NCI-H1694 treated with DMSO at 0.1 percent for 48 hours (cell line): ENCODE results near the gene PPP1R36.
"Not testable (repeated sequence)": the region's sequence is repeated elsewhere in the genome, so short reads cannot be mapped to it uniquely, and the experiment has no call there.

Experiments used
- DNase-seq: peaks from one replicate; lab custom pipeline; 2025; lab: John Stamatoyannopoulos, UW

The PPP1R36 gene

DNA sequence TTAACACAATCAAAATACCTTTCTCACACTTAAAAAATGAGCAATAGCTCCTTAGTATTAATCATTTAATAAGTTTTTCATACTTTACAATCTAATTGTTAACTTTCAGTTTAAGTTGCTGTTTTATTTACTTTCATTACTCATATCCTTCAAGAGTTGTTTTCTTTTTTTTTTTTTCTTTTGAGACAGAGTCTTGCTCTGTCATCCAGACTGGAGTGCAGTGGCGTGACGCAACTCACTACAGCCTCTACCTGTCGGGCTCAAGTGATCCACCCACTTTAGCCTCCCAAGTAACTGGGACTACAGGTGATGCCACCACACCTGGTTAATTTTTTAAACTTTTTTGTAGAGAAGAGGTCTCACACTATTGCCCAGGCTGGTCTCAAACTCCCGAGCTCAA lies 29.1 kb upstream of the PPP1R36 start:
- no peak for DNase-seq

GRCh38 chr14:64522591-64523355 lies 27.0 kb upstream of the PPP1R36 start:
- no peak for DNase-seq

DNA sequence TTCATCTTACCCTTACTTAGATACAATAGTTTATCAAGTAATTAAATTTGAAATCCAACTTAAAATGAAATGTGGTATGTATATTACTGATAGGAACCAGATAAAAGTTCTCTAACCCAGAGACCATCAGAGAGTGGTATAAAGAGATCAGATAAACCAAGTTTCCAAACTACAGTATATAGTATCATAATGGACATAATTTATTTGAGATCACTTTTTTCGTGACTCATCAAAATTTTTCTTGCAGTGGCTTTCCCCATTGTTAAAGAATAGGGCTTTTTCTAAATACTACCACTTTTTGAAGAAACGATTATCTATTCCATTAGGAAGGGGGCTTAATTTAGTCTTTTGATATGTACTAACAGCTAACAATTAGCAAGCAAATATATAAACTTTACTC lies 24.4 kb upstream of the PPP1R36 start:
- no peak for DNase-seq

- no peak for DNase-seq
These were observed 18.2 kb upstream of the PPP1R36 start for GRCh38 chr14:64531567-64531966.

DNA sequence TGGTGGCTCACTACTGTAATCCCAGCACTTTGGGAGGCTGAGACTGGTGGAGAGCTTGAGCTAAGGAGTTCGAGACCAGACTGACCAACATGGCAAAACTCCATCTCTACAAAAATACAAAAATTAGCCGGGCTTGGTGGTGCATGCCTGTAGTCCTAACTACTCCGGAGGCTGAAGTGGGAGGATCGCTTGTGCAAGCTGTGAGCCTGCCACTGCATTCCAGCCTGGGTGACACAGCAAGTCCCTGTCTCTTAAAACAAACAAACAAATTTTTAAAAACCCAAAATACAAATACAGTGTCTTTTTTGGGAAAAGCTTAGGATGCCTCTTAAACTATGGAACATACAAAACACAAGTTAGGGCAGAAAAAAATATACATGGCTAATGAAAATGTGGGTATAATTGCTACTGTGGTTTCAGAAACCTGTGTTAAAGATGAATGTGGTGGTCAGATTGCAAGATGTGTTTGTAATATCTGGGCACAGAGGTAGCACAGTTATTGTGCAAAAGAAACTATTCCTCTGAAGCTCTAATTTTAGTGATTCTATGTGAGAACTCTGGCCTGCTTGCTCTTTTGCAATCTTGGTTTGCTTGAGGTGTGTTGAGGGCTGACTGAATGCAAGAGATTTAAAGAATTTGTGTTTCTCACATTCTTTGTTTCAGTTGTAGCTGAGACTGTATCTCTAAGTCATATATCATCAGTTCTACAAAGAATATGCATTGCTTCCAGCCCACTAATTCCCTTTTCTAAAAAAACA lies 13.1 kb upstream of the PPP1R36 start:
- DNase-seq: no peak

GRCh38 chr14:64540208-64541202 lies 9.3 kb upstream of the PPP1R36 start, which contains the start of gene HSPA2:
TSS of gene HSPA2 (plus strand) at chr14:64540741. CDS start at chr14:64540850, 109 bp downstream.
- DNase-seq: peak; percentile 97

- DNase-seq: no peak
These were observed 8.3 kb upstream of the PPP1R36 start for GRCh38 chr14:64541261-64541971.

DNA sequence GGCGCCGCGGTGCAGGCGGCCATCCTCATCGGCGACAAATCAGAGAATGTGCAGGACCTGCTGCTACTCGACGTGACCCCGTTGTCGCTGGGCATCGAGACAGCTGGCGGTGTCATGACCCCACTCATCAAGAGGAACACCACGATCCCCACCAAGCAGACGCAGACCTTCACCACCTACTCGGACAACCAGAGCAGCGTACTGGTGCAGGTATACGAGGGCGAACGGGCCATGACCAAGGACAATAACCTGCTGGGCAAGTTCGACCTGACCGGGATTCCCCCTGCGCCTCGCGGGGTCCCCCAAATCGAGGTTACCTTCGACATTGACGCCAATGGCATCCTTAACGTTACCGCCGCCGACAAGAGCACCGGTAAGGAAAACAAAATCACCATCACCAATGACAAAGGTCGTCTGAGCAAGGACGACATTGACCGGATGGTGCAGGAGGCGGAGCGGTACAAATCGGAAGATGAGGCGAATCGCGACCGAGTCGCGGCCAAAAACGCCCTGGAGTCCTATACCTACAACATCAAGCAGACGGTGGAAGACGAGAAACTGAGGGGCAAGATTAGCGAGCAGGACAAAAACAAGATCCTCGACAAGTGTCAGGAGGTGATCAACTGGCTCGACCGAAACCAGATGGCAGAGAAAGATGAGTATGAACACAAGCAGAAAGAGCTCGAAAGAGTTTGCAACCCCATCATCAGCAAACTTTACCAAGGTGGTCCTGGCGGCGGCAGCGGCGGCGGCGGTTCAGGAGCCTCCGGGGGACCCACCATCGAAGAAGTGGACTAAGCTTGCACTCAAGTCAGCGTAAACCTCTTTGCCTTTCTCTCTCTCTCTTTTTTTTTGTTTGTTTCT lies 7.6 kb upstream of the PPP1R36 start:
- DNase-seq: no peak

DNA sequence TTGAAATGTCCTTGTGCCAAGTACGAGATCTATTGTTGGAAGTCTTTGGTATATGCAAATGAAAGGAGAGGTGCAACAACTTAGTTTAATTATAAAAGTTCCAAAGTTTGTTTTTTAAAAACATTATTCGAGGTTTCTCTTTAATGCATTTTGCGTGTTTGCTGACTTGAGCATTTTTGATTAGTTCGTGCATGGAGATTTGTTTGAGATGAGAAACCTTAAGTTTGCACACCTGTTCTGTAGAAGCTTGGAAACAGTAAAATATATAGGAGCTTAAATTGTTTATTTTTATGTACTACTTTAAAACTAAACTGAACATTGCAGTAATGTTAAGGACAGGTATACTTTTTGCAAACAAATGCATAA lies 6.9 kb upstream of the PPP1R36 start:
- no peak for DNase-seq

DNA sequence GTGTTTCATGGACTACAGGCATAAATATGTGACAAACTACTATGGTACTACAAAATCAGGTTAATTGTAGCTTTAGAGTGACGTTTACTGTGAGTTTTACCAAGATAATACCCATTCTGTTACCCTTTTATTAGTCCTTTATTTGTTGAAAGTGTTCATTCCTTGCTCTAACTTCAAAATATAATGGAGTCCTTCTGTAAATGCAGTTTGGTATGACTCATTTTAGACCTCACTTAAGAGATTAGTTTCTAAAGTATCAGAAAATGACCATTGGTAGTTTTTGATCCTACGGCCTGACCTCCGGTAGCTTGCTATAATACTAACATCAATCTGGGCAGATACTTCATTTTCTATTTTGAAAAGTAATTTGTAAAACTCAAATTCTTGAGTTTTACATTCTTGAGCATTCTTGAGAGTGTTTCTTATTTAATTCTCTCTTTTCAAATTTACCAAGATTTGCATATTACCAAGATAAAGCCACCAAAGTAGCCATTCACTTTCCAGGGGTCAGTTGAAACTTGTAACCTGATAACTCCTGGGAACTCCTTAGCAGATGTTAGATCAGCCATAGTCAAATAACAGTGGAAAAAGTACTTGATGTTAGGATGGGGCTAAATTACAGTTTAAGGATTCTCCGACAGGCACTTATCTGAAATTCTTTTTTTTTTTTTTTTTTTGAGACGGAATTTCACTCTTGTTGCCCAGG lies 5.0 kb upstream of the PPP1R36 start:
- DNase-seq: no peak

DNA sequence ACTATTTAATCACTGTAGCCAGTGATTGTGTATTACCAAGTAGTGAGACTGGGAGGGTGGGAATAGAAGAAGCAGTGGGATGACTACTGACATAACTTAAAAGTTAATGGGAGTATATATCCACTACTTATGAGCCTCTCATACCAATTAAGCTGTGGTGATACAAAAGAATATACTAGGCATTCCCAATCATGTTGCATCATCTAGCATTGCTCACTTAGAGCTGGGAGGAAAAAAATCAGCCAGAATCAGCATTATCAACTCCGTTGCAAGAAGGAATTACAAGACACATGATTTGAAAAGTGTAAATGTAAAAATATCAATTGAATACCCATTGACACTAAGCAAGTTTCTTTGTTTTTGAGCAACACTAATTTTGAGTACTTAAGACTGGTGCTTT lies 745 bp upstream of the PPP1R36 start:
- DNase-seq: no peak

DNA sequence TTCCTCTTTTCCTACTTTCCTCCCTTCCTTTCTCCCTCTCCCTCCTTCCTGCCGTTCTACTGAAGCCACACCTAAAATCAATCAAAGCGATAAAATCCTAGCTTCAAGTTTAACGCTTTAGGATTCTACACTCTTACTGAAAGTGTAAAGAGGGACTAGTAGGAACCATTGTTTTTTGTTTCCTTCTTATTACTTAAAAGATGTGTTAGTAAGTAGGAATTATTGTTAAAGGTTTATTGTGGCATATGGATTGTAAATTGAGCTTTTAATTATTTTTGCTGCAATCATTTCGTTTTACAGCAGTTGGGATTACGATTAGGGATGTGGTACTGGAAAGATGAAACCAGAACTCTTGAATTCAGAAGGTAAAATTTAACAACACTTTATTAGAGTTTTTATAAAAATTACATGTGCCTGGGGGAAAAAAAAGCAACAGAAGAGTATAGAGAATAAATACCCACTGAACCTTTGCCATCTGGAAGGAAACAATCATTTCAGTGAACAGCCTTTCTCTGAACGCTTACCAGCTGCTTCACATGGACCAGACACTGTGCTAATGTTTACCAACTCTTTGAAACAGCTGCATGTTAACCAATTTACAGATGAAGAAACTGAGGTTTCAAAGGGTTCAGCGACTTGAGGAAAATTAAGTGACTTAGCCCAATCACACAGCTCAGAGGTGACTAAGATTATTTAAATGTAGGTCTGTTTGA lies 1.0 kb downstream of the PPP1R36 start:
- peak; percentile 93 for DNase-seq

DNA sequence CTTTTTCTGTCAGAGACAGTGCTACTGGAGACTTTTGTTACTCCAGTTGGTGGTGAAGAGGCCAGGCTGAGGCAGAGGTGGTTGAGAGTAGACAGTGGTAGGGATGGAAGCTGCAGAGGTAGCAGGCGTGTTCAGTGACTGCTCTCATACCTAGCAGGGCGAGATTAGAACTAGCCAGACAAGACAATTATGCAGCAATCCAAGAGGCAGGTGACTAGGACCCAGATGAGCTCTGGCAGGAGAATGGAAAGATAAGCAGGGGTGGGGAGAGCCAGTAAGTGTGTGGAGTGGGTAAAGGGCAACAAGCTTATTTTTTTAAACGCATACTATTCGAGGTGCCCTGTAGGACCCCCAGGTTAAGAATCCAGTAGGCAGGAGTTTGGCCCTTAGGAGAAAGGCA lies 4.8 kb downstream of the PPP1R36 start:
- DNase-seq: no peak

DNA sequence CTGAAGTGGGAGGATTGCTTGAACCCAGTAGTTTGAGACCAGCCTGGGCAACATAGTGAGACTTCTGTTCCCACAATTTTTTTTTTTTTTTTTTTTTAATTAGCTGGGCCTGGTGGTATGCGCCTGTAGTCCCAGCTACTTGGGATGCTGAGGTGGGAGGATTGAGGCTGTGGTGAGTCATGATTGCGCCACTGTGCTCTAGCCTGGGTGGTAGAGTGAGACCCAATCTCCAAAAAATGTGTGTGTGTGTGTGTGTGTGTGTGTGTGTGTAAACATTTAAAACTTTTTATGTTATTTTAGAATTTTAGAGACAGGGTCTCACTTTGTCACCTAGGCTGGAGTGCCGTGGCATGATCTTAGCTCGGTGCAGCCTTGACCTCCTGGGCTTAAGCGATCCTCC lies 6.8 kb downstream of the PPP1R36 start:
- no peak for DNase-seq

- not testable (repeated sequence) for DNase-seq
These were observed 8.5 kb downstream of the PPP1R36 start for GRCh38 chr14:64558216-64558615.

- no peak for DNase-seq
These were observed 11.9 kb downstream of the PPP1R36 start for GRCh38 chr14:64561631-64562030.

- no peak for DNase-seq
These were observed 12.7 kb downstream of the PPP1R36 start for GRCh38 chr14:64562436-64562835.

DNA sequence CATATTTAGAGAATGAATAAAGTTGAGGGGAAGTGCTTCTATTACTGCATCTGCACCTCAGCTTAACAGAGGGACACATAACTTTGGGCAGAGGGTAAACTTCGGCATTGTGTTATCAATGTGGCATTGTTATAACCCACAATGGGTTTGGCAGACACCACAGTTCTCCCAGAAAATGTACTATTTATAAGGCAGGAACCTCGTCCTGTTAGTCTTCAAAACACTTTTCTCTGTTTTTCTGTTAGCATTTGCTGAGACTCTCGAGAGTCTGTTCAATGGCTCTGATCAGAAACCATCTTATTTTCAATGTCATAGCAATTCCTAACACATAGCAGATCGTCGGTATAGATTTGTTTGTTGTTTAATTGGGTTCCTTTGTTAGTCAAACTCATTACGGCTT lies 13.9 kb downstream of the PPP1R36 start:
- no peak for DNase-seq

DNA sequence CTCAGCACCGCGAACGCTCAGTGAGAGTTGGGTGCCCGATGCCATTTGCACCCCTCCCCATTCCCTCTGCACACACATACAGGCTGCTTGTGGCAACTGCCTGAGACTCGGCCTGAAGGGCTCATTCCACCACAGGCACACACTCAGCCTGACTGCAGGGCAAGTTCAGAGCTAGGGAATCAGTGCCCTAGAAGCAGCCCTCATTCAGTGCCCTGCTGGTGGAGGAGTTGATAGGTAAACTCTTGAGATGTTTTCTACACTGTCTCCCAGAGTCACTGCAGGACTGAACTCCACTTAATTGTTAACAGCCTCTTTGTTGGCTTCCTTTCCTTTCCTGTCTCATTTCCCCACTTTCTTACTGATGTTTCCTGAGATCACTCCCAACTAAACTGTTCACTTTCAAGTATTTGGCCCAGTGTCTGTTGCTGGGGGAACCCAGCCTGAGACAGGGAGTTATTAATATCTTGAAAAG lies 16.9 kb downstream of the PPP1R36 start:
- DNase-seq: no peak
